ENCODE measurements around the gene FRY.

The FRY gene

GRCh38 chr13:32300920-32301319, 269.3 kb downstream of the FRY start:
- no peak overlapping the region for H3K4me3 ChIP-seq (ENCODE audit: low read length)
- DNase-seq (ENCODE audit: low read depth): no peak
- TF ChIP-seq, protein P1, sequence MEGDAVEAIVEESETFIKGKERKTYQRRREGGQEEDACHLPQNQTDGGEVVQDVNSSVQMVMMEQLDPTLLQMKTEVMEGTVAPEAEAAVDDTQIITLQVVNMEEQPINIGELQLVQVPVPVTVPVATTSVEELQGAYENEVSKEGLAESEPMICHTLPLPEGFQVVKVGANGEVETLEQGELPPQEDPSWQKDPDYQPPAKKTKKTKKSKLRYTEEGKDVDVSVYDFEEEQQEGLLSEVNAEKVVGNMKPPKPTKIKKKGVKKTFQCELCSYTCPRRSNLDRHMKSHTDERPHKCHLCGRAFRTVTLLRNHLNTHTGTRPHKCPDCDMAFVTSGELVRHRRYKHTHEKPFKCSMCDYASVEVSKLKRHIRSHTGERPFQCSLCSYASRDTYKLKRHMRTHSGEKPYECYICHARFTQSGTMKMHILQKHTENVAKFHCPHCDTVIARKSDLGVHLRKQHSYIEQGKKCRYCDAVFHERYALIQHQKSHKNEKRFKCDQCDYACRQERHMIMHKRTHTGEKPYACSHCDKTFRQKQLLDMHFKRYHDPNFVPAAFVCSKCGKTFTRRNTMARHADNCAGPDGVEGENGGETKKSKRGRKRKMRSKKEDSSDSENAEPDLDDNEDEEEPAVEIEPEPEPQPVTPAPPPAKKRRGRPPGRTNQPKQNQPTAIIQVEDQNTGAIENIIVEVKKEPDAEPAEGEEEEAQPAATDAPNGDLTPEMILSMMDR (IDR thresholded peaks at IDR 0.05; ENCODE audit: insufficient read depth, low read depth, low read length, missing control alignments): no peak

GRCh38 chr13:32302461-32302860, 270.9 kb downstream of the FRY start:
- TF ChIP-seq, protein P1 (IDR thresholded peaks at IDR 0.05; ENCODE audit: insufficient read depth, low read depth, low read length, missing control alignments): no peak
- no peak for DNase-seq (ENCODE audit: low read depth)
- no peak overlapping the region for H3K4me3 ChIP-seq (ENCODE audit: low read length)

DNA sequence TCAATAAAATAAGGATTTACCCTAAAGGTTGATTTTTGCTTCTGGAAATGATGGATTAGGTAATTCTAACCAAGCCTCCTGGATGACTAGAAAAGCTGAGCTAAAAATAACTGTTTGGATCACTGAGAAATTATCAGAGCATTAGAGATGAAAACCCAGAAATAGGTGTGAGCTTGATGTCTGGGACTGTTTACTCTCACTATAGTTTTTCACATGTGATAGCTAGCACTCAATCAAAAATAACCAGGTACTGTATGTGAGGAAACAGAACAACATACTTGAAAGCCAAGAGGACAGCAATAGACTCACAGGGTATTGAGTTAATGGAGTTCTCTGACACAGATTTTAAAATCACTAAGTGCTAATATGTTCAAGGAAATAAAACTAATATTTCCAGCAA, 274.1 kb downstream of the FRY start:
- TF ChIP-seq, protein P1 (IDR thresholded peaks at IDR 0.05; ENCODE audit: insufficient read depth, low read depth, low read length, missing control alignments): no peak
- no peak for DNase-seq (ENCODE audit: low read depth)
- no peak overlapping the region for H3K4me3 ChIP-seq (ENCODE audit: low read length)

- TF ChIP-seq, protein P1 (IDR thresholded peaks at IDR 0.05; ENCODE audit: insufficient read depth, low read depth, low read length, missing control alignments): no peak
- H3K4me3 ChIP-seq (ENCODE audit: low read length): no peak overlapping the region
- no peak for DNase-seq (ENCODE audit: low read depth)
Observed at GRCh38 chr13:32309312-32310133, 277.9 kb downstream of the FRY start.

GRCh38 chr13:32310134-32310706, 278.6 kb downstream of the FRY start:
- no peak overlapping the region for H3K4me3 ChIP-seq (ENCODE audit: low read length)

DNA sequence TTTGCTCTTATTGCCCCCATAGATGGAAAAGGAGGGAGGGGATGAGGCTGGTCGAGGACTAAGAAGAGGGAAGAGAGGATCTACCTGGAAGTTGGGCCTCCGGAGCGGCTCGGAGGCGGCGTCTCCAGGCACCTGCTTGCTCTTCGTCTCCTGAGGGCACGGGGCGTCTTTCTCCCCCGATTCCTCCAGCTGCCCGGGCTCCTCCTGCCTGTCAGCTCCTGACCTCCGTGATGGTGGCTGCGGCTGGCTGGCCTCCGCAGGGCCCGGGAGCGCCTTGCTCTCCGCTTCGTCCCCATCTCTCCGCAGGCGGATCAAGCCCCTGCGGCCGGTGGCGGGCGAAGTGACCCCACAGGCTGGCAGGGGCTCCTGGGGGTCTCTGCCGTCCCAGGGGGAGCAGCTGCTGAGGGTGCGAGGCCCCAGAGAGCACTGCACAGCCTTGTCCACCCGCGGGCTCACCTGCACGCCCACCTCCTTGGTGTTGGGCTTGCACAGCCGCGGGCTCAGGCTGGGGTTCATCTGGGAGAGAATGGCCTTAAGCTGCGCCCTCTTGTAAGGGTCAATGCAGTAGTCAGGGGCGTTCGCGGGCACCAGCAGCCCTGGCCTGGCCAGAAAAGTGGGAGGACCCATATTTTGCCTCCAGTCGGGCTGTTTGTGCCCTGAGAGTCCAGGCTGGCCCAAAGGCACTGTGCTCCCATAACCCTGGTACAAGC, 279.8 kb downstream of the FRY start:
- DNase-seq (ENCODE audit: low read depth): no peak
- no peak overlapping the region for H3K4me3 ChIP-seq (ENCODE audit: low read length)
- TF ChIP-seq, protein P1 (IDR thresholded peaks at IDR 0.05; ENCODE audit: insufficient read depth, low read depth, low read length, missing control alignments): no peak

More at GRCh38 chr13:32310134-32310706, 278.6 kb downstream of the FRY start:
- peak; percentile 65 for DNase-seq (ENCODE audit: low read depth)
- TF ChIP-seq, protein P1 (IDR thresholded peaks at IDR 0.05; ENCODE audit: insufficient read depth, low read depth, low read length, missing control alignments): peak; percentile 75

All from epithelial cell of esophagus (primary cell).